ENCODE results near the gene KBTBD13.
"Not testable (repeated sequence)": the region's sequence is repeated elsewhere in the genome, so short reads cannot be mapped to it uniquely, and the experiment has no call there.

Gene KBTBD13

DNA sequence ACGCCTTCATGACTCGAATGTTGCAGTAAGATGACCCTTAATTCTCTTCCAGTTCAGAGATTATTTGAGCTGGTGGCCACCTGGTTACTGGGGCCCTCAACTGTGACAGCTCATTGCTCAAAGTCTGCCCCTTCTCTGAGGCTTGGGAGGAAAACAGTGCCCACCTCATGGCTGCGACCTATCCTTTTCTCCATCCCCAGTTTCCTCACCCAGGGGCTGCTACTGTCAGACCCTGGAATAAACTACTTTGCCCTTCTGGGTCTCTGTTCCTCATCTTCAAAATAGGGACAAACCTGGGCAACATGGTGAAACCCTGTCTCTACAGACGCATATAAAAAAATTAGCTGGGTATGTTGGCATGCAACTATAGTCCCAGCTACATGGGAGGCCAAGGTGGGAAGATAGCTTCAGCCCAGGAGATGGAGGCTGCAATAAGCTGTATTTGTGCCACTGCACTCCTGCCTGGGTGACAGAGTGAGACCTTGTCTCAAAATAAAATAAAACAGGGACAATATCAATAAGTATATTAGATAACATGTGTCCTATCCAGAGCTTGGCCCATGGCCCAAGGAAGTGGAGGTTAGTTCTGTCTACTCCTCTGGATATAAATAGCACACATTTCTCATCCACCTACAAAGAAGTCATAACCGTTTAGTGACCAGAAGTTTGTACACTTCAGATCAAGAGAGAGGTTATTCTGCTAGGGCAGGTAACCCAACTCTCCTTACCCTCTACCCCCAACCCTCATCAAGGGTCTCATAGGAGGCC, 6.6 kb upstream of the KBTBD13 start:
- no peak for DNase-seq (ENCODE audit: low spot score)

GRCh38 chr15:65071381-65071811, 5.2 kb upstream of the KBTBD13 start:
- DNase-seq (ENCODE audit: low spot score): no peak

DNA sequence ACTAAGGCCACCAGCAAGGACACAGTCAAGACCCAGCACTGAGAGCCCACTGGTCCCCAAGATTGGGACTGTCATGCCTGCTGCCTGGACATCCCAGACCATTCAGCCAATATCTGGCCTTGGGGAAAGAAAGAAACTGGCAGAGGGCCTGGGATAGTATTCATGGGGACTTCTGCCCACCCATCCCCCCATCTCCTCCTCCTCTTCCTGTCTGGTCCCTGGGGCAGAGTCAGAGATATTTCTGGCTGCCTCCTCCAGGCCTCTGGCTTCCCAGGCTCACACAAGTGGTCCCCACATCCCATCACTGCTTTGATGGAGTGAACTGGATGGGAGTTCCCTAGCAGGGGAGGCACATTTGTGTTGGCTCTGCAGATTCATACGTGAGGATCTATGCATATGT, 4.5 kb upstream of the KBTBD13 start:
- no peak for DNase-seq (ENCODE audit: low spot score)

GRCh38 chr15:65072617-65073016, 3.9 kb upstream of the KBTBD13 start:
- DNase-seq (ENCODE audit: low spot score): no peak

- DNase-seq (ENCODE audit: low spot score): not testable (repeated sequence)
These were observed 1.6 kb upstream of the KBTBD13 start for GRCh38 chr15:65074946-65075345.

GRCh38 chr15:65075607-65076395, 745 bp upstream of the KBTBD13 start:
- not testable (repeated sequence) for DNase-seq (ENCODE audit: low spot score)

GRCh38 chr15:65077291-65077980, 890 bp downstream of the KBTBD13 start:
- DNase-seq (ENCODE audit: low spot score): no peak

DNA sequence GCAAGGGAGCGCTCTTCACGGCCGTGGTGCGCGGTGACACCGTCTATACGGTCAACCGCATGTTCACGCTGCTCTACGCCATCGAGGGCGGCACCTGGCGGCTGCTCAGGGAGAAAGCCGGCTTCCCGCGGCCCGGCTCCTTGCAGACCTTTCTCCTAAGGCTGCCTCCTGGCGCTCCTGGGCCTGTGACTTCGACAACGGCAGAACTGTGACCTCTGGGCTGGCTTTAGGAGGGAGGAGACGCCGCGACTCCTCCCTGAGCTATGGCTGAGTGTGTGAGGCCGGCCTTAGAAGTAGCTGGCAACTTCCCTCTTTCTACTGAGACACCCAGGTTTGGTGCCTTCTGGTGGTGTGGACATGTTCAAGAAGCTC, 1.4 kb downstream of the KBTBD13 start:
- DNase-seq (ENCODE audit: low spot score): no peak

DNA sequence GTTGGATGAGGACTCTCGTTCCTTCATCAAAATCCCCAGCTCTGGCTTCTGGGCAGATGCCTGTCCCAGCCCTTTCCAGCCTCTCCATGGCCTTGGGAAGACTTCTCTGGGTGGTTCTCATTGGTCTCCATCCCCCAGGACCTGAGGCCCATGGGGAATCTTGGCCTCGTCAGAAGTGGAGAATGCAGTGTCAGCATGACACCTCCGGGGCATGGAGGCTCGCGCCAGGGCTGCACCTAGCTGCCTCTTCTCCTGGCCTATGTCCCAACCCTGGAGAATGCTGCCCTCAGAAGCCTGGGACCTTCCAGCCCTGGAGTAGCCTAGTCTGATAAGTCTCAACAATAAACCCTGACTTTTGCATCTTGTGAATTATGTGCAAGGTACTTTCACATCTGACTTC, 3.0 kb downstream of the KBTBD13 start:
- DNase-seq (ENCODE audit: low spot score): no peak

- no peak for DNase-seq (ENCODE audit: low spot score)
These were observed 4.7 kb downstream of the KBTBD13 start for GRCh38 chr15:65081270-65081669.

- DNase-seq (ENCODE audit: low spot score): no peak
These were observed 5.2 kb downstream of the KBTBD13 start for GRCh38 chr15:65081758-65082157.

DNA sequence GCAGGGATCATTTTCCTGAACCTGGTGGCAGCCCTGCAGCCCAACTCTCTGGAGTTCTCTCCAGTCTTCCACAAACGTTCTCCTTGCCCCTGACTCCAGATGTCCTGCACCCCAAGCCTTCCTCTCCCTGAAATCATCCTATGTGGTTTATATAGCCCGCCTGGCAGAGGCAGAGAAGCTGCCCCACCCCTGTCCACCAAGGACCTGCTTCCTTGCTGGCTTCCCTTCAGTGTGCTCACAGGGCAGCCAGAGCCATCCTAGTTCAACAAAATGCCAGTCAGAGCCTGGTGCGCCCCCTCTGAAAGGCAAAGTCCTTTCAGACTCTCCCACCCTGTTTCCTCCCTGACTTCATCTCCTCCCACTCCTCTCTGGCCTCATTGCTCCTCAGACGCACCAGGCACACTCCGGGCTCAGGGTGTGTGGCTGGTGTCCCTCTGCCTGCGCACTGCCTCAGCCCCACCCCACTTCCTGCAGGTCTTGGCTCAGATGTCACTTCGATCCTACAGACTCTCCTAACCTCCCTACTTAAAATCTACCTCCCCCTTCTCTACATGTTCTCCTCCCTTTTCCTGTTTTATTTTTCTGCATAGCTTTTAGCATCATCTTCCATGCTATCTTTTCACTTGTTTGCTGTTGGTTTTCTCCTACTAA, 5.9 kb downstream of the KBTBD13 start:
- no peak for DNase-seq (ENCODE audit: low spot score)

GRCh38 chr15:65083262-65083701, 6.7 kb downstream of the KBTBD13 start:
- DNase-seq (ENCODE audit: low spot score): no peak

- no peak for DNase-seq (ENCODE audit: low spot score)
These were observed 8.1 kb downstream of the KBTBD13 start for GRCh38 chr15:65084500-65085206.

DNA sequence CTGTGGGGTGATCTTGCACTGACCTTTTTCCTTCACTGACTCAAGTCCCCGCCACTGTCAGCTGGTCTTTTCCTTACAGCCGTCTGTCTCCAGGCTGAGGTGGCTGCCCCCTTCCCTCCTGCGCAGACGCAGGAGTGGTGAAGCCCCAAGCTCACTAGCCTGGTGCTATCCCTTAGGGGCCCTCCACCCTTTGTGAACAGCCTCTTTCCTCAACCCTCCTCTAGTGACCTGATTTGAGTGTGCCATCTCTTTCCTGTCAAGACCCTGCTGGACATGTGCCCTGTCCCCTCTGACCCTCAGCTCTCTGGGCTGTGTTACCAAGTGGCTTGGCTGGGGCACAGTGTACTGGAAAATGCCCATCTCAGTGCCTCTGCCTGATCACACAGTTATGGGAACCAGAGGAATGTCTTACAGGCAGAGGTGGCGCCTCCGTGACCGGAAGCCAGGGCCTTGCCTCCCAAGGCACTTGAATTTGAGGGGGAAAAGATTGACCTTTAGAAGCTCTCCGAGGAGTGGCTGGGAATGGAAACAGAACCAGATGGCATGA, 8.7 kb downstream of the KBTBD13 start:
- no peak for DNase-seq (ENCODE audit: low spot score)

- DNase-seq (ENCODE audit: low spot score): no peak
These were observed 9.6 kb downstream of the KBTBD13 start for GRCh38 chr15:65085990-65086679.

- no peak for DNase-seq (ENCODE audit: low spot score)
These were observed 10.2 kb downstream of the KBTBD13 start for GRCh38 chr15:65086680-65087111.

- no peak for DNase-seq (ENCODE audit: low spot score)
These were observed 10.9 kb downstream of the KBTBD13 start for GRCh38 chr15:65087411-65087810.

DNA sequence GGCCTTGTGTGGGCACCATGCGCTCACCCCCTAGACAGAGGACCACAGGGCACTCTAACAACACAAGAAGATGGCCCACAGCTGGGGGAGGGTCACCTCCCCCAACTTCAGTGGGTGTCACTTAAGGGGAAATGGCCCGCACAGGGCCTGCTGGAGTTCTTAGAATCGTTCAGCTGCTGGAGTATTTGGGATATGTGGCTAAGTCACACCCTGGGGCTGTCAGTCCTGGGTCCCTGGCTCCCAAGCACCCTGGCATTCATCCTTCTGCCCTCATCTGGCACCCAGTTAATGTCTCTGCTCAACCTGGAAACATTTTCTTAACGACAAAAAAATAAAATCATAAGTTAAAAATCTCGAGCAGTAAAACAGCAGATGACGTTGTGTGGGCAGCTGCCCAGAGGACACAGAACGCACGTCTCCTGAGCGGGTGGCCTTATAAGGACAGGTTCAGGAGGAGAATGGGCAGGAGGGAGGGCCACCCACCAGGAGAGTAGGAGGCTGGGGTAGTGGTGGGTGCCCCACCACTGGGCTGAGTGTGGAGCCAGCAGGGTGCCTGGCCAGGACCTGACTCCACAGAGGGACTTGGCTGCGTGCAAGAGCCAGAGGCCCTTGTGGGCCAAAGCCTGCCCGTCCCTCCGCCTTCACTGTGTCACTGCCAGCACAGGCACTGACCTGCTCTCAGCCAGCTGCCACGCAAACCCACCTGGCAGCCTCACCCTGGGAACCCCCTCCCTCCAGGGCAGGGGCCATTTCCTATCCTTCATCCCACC, 11.5 kb downstream of the KBTBD13 start:
- DNase-seq (ENCODE audit: low spot score): no peak

DNA sequence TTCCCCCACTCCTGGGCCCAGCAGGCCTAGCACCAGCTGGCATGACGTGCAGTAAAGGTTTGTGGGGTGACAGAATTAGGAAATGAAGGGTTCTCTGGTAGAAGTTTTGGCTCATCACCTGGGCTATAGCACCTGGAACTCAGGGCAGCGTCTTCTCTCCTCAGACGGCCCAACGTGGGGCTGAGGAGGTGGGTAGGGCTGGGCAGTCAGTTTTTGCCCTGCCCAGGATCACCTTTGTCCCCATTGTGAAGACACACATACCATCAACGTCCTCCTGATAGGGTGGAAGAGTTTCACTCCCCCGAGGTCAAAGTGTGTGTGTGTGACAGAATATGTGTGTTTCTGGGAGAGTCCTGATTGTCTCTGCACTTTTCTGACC, 12.1 kb downstream of the KBTBD13 start:
- DNase-seq (ENCODE audit: low spot score): no peak

Data from putamen (tissue), 1 donor.